Measurements from ENCODE around the gene FAM53B. TPM values are rescaled to one million over a fixed set of nuclear protein-coding genes. Genes with fewer than 3 reads are reported as not detected.

The FAM53B gene
- total and polyA plus RNA-seq, 7 experiments from 2014 or later: 3.9 to 51.5 (median 27.7) TPM

- Histone ChIP-seq H3K4me3 (ENCODE audit: low read length) (no peak overlapping the region), H3K36me3 (ENCODE audit: control insufficient read depth in 2 of 3, insufficient read depth in 3 of 3, low read length in 3 of 3) (peaks cover 0 to 10% (median 6%) of the 10 kb centered on the region in 3 experiments), H3K9me3 (ENCODE audit: control insufficient read depth in 2 of 3, low read length in 3 of 3) (no peaks in the 10 kb centered on the region), H3K27me3 (ENCODE audit: control insufficient read depth in 2 of 2, insufficient read depth in 2 of 2, low read length in 2 of 2) (no peaks in the 10 kb centered on the region), H3K4me1 (ENCODE audit: control insufficient read depth in 2 of 2, insufficient read depth in 2 of 2, low read length in 2 of 2) (peaks cover 66 to 81% of the 10 kb centered on the region in 2 donors), H3K27ac (ENCODE audit: low read depth, low read length) (no peak overlapping the region)
- Mint-ChIP-seq H3K36me3 (peaks cover 0 to 18% (median 4%) of the 10 kb centered on the region in 5 donors), H3K27me3 (no peaks in the 10 kb centered on the region), H3K4me3 (no peak overlapping the region), H3K4me1 (peaks cover 57 to 89% (median 80%) of the 10 kb centered on the region in 7 donors), H3K27ac (peak overlapping the region in 4 of 9 donors; percentile 33 to 86 (median 50)), H3K9me3 (no peaks in the 10 kb centered on the region)
- intact Hi-C loops (cut with micrococcal nuclease): no loop called here
- ChIA-PET CTCF (interaction anchor here (1.8 kb wide), 1 partner anchor 9 kb away, joined by 9 read pairs; no protein-coding TSS in a partner anchor), POLR2A (interaction anchor here (0.6 to 15.1 kb wide), 3 partner anchors 11 to 62 kb away, joined by 3 to 271 read pairs (median 4); no protein-coding TSS in a partner anchor)
- no peak for ATAC-seq
- no peak for DNase-seq
These were observed 33.8 kb downstream of the FAM53B start for GRCh38 chr10:124710266-124710881.

- Histone ChIP-seq H3K36me3 (ENCODE audit: control insufficient read depth in 2 of 3, insufficient read depth in 3 of 3, low read length in 3 of 3) (peaks cover 0 to 12% (median 6%) of the 10 kb centered on the region in 3 experiments), H3K4me3 (ENCODE audit: low read length) (no peak overlapping the region), H3K4me1 (ENCODE audit: control insufficient read depth in 2 of 2, insufficient read depth in 2 of 2, low read length in 2 of 2) (peaks cover 66 to 81% of the 10 kb centered on the region in 2 donors), H3K27ac (ENCODE audit: low read depth, low read length) (no peak overlapping the region), H3K27me3 (ENCODE audit: control insufficient read depth in 2 of 2, insufficient read depth in 2 of 2, low read length in 2 of 2) (no peaks in the 10 kb centered on the region), H3K9me3 (ENCODE audit: control insufficient read depth in 2 of 3, low read length in 3 of 3) (no peaks in the 10 kb centered on the region)
- POLR2A ChIA-PET: interaction anchor here (1.1 to 15.1 kb wide), 2 partner anchors 12 to 61 kb away, joined by 4 to 271 read pairs; no protein-coding TSS in a partner anchor
- Mint-ChIP-seq H3K4me3 (no peak overlapping the region), H3K9me3 (no peaks in the 10 kb centered on the region), H3K27ac (peak overlapping the region in 3 of 9 donors; percentile 36 to 86 (median 75)), H3K4me1 (peaks cover 57 to 89% (median 80%) of the 10 kb centered on the region in 7 donors), H3K36me3 (peaks cover 0 to 18% (median 4%) of the 10 kb centered on the region in 5 donors), H3K27me3 (no peaks in the 10 kb centered on the region)
- CTCF ChIA-PET: interaction anchor here (1.8 kb wide), 1 partner anchor 9 kb away, joined by 9 read pairs; no protein-coding TSS in a partner anchor
- no peak for DNase-seq
- intact Hi-C loops (cut with micrococcal nuclease): no loop called here
- ATAC-seq: peak; percentile 42
These were observed 34.3 kb downstream of the FAM53B start for GRCh38 chr10:124709861-124710260.

GRCh38 chr10:124708922-124709520 is 35.2 kb downstream of the FAM53B start:
- Mint-ChIP-seq H3K4me3 (peak overlapping the region in 2 of 10 donors; percentile 17 to 27), H3K36me3 (peaks cover 0 to 21% (median 4%) of the 10 kb centered on the region in 5 donors), H3K27me3 (no peaks in the 10 kb centered on the region), H3K4me1 (peaks cover 61 to 89% (median 82%) of the 10 kb centered on the region in 7 donors), H3K27ac (peak overlapping the region in 4 of 9 donors; percentile 52 to 86 (median 72)), H3K9me3 (no peaks in the 10 kb centered on the region)
- peaks cover 0 to 16% (median 6%) of the 10 kb centered on the region in 3 experiments for H3K36me3 ChIP-seq (ENCODE audit: control insufficient read depth in 2 of 3, insufficient read depth in 3 of 3, low read length in 3 of 3)
- H3K27me3 ChIP-seq (ENCODE audit: control insufficient read depth in 2 of 2, insufficient read depth in 2 of 2, low read length in 2 of 2): no peaks in the 10 kb centered on the region
- ATAC-seq: peak; percentile 49
- ChIA-PET CTCF (interaction anchor here (1.8 to 1.9 kb wide), 2 partner anchors 10 to 19 kb away, joined by 5 to 9 read pairs; no protein-coding TSS in a partner anchor), POLR2A (interaction anchor here (0.7 to 15.1 kb wide), 5 partner anchors 12 to 48 kb away, joined by 3 to 271 read pairs (median 4); no protein-coding TSS in a partner anchor)
- intact Hi-C loops (cut with micrococcal nuclease): no loop called here
- no peak overlapping the region for H3K4me3 ChIP-seq (ENCODE audit: low read length)
- no peak for DNase-seq
- peaks cover 69 to 82% of the 10 kb centered on the region in 2 donors for H3K4me1 ChIP-seq (ENCODE audit: control insufficient read depth in 2 of 2, insufficient read depth in 2 of 2, low read length in 2 of 2)
- H3K27ac ChIP-seq (ENCODE audit: low read depth, low read length): no peak overlapping the region
- H3K9me3 ChIP-seq (ENCODE audit: control insufficient read depth in 2 of 3, low read length in 3 of 3): no peaks in the 10 kb centered on the region

GRCh38 chr10:124708246-124708779 is 35.9 kb downstream of the FAM53B start:
- ATAC-seq (no peak), DNase-seq (no peak)
- Mint-ChIP-seq H3K36me3 (peaks cover 0 to 22% (median 4%) of the 10 kb centered on the region in 5 donors), H3K27ac (peak overlapping the region in 4 of 9 donors; percentile 44 to 86 (median 64)), H3K4me1 (peaks cover 61 to 89% (median 82%) of the 10 kb centered on the region in 7 donors), H3K4me3 (peak overlapping the region in 3 of 10 donors; percentile 0 to 17 (median 5)), H3K27me3 (no peaks in the 10 kb centered on the region), H3K9me3 (no peaks in the 10 kb centered on the region)
- no peak overlapping the region for H3K4me3 ChIP-seq (ENCODE audit: low read length)
- POLR2A ChIA-PET: interaction anchor here (0.7 to 15.1 kb wide), 7 partner anchors 12 to 47 kb away, joined by 3 to 271 read pairs (median 4); no protein-coding TSS in a partner anchor
- H3K4me1 ChIP-seq (ENCODE audit: control insufficient read depth in 2 of 2, insufficient read depth in 2 of 2, low read length in 2 of 2): peaks cover 69 to 82% of the 10 kb centered on the region in 2 donors
- H3K36me3 ChIP-seq (ENCODE audit: control insufficient read depth in 2 of 3, insufficient read depth in 3 of 3, low read length in 3 of 3): peaks cover 0 to 16% (median 6%) of the 10 kb centered on the region in 3 experiments
- no peaks in the 10 kb centered on the region for H3K27me3 ChIP-seq (ENCODE audit: control insufficient read depth in 2 of 2, insufficient read depth in 2 of 2, low read length in 2 of 2)
- no peak overlapping the region for H3K27ac ChIP-seq (ENCODE audit: low read depth, low read length)
- no peaks in the 10 kb centered on the region for H3K9me3 ChIP-seq (ENCODE audit: control insufficient read depth in 2 of 3, low read length in 3 of 3)
- CTCF ChIA-PET: interaction anchor here (1.9 kb wide), 1 partner anchor 19 kb away, joined by 5 read pairs; no protein-coding TSS in a partner anchor
- intact Hi-C loops (cut with micrococcal nuclease): no loop called here

GRCh38 chr10:124707551-124707950 is 36.6 kb downstream of the FAM53B start:
- Mint-ChIP-seq H3K36me3 (peaks cover 0 to 21% (median 4%) of the 10 kb centered on the region in 5 donors), H3K9me3 (no peaks in the 10 kb centered on the region), H3K4me3 (peak overlapping the region in 2 of 10 donors; percentile 0 to 5), H3K4me1 (peaks cover 60 to 89% (median 82%) of the 10 kb centered on the region in 7 donors), H3K27me3 (no peaks in the 10 kb centered on the region), H3K27ac (peak overlapping the region in 8 of 9 donors; percentile 3 to 86 (median 53))
- Histone ChIP-seq H3K27ac (ENCODE audit: low read depth, low read length) (no peak overlapping the region), H3K4me3 (ENCODE audit: low read length) (no peak overlapping the region), H3K36me3 (ENCODE audit: control insufficient read depth in 2 of 3, insufficient read depth in 3 of 3, low read length in 3 of 3) (peaks cover 0 to 16% (median 6%) of the 10 kb centered on the region in 3 experiments), H3K4me1 (ENCODE audit: control insufficient read depth in 2 of 2, insufficient read depth in 2 of 2, low read length in 2 of 2) (peaks cover 71 to 82% of the 10 kb centered on the region in 2 donors), H3K9me3 (ENCODE audit: control insufficient read depth in 2 of 3, low read length in 3 of 3) (no peaks in the 10 kb centered on the region), H3K27me3 (ENCODE audit: control insufficient read depth in 2 of 2, insufficient read depth in 2 of 2, low read length in 2 of 2) (no peaks in the 10 kb centered on the region)
- POLR2A ChIA-PET: interaction anchor here (0.7 to 15.1 kb wide), 5 partner anchors 11 to 34 kb away, joined by 3 to 271 read pairs (median 3); no protein-coding TSS in a partner anchor
- intact Hi-C loops (cut with micrococcal nuclease): no loop called here
- CTCF ChIA-PET: interaction anchor here (0.6 to 2.3 kb wide), 4 partner anchors 11 to 52 kb away, joined by 3 to 8 read pairs (median 4); no protein-coding TSS in a partner anchor
- DNase-seq (no peak), ATAC-seq (no peak)

GRCh38 chr10:124707144-124707467 is 37.1 kb downstream of the FAM53B start:
- Mint-ChIP-seq H3K4me3 (no peak overlapping the region), H3K36me3 (peaks cover 3 to 23% (median 7%) of the 10 kb centered on the region in 5 donors)
- CTCF ChIA-PET: interaction anchor here (0.6 to 2.8 kb wide), 4 partner anchors 10 to 52 kb away, joined by 3 to 14 read pairs (median 6); no protein-coding TSS in a partner anchor

More at GRCh38 chr10:124707144-124707467, 37.1 kb downstream of the FAM53B start:
- H3K27me3 Mint-ChIP-seq: no peaks in the 10 kb centered on the region
- intact Hi-C loops (cut with micrococcal nuclease): no loop called here
- no peaks in the 10 kb centered on the region for H3K9me3 Mint-ChIP-seq
- POLR2A ChIA-PET: interaction anchor here (0.7 to 15.1 kb wide), 5 partner anchors 10 to 34 kb away, joined by 3 to 271 read pairs (median 6); no protein-coding TSS in a partner anchor
- Histone ChIP-seq H3K27ac (ENCODE audit: low read depth, low read length) (no peak overlapping the region), H3K4me1 (ENCODE audit: control insufficient read depth in 2 of 2, insufficient read depth in 2 of 2, low read length in 2 of 2) (peaks cover 75 to 85% of the 10 kb centered on the region in 2 donors), H3K9me3 (ENCODE audit: control insufficient read depth in 2 of 3, low read length in 3 of 3) (no peaks in the 10 kb centered on the region), H3K36me3 (ENCODE audit: control insufficient read depth in 2 of 3, insufficient read depth in 3 of 3, low read length in 3 of 3) (peaks cover 0 to 16% (median 6%) of the 10 kb centered on the region in 3 experiments), H3K4me3 (ENCODE audit: low read length) (no peak overlapping the region), H3K27me3 (ENCODE audit: control insufficient read depth in 2 of 2, insufficient read depth in 2 of 2, low read length in 2 of 2) (no peaks in the 10 kb centered on the region)
- no peak for ATAC-seq
- peaks cover 64 to 91% (median 84%) of the 10 kb centered on the region in 7 donors for H3K4me1 Mint-ChIP-seq
- H3K27ac Mint-ChIP-seq: peak overlapping the region in 3 of 9 donors; percentile 13 to 94 (median 62)
- DNase-seq: no peak

Data from naive thymus-derived CD4-positive, alpha-beta T cell (primary cell).